HG03064 (cell line): ENCODE data around the gene CUL5.
"Not testable (repeated sequence)": the region's sequence is repeated elsewhere in the genome, so short reads cannot be mapped to it uniquely, and the experiment has no call there.

Experiments
- ATAC-seq: cut with Tn5 transposase; IDR thresholded peaks from one replicate; pipeline ENCODE4 v1.9.1; 2021; ENCODE audit warnings: low read depth; ENCODE audit not compliant: unreplicated experiment

The CUL5 gene

DNA sequence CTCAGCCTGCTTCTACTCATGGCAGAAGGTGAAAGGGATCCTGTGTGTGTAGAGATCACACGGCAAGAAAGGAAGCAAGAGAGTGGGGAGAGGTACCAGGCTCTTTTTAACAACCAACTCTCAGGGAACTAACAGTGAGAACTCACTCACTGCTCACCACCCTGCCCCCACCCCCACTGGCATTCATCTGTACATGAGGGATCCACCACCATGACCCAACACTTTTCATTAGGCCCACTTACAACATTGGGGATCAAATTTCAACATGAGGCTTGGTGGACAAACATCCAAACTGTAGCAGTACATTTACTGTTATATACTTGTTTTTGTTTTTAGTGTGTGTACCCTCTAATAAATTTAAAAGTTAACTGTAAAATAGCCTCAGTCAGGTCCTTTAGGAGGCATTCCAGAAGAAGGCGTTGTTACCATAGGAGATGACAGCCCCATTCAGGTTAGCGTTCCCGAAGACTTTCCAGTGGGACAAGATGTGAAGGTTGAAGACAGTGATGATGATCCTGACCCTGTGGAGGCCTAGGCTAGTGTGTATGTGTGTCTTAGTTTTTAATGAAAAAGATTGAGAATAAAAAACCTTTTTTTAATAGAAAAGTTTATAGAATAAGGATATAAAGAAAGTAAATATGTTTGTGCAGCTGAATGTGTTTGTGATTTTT, 11.3 kb downstream of the CUL5 start:
- no peak for ATAC-seq

DNA sequence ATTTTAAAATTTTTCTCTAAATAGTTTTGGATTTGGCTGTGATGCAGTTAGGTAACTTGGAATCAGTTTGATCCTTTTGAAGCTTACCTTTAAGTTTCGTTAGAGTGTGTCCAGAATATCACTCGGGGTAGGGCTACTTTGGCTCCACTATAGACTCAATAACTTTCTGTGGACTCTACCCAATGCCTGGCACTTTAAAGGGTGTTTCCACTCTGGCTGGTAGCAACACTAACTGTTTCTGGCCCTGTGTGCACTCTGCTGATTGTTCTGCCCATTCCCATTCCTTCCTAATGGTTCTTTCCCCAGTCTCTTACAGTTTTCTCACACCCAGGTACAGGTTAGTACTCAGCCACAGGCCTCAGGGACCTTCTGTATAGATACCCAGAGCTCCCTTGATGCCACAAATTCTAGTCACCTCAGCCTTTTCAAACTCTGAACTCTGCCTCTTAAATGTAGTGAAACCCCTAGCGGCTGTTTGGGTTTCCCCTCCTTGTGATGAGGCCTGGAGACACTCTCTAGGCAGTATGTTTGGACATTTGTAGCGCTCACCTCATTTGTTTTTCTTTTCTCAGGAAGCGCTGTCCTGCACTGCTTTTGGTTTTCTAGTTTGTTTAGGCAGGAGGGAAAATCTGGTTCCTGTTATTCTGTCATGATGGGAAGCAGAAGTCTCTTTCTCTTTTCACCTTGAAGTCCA, 16.8 kb downstream of the CUL5 start:
- peak; percentile 87 for ATAC-seq

DNA sequence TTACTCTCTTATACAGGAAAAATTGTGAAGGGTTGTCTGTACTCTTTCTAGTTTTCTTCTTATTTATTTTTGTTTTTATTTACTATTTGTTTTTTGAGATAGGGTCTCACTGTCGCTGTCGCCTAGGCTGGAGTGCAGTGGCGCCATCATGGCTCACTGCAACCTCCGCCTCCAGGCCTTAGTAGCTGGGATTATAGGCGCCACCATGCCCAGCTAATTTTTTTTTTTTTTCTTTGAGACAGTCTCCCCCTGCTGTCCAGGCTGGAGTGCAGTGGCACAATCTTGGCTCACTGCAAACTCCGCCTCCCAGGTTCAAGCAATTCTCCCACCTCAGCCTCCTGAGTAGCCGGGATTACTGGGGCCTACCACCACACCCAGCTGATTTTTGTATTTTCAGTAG, 18.4 kb downstream of the CUL5 start:
- ATAC-seq = no peak

DNA sequence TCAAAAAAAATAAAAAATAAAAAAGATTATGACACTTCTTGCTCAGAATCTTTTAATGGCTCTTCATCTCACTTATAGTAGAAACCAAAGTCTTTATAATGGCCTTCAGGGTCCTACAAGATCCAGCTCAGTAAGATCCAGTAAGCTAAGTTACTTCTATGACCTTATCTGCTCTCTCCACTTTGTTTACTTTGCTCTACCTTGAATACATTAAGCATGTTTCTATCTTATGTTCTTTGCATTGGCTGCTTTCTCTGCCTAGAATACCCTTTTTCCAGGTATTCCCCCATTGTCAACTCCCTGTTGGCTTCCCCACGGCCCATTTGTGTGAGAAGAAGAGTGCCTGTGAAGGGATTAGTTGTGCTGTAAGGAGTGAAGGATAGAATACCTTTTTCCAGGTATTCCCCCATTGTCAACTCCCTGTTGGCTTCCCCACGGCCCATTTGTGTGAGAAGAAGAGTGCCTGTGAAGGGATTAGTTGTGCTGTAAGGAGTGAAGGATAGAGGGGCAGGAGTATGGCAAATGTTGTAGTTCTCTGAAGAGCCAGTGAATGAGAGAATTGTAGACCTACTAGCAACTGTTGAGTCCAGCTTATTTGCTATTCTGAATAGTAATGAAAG, 20.2 kb downstream of the CUL5 start:
- not testable (repeated sequence) for ATAC-seq

DNA sequence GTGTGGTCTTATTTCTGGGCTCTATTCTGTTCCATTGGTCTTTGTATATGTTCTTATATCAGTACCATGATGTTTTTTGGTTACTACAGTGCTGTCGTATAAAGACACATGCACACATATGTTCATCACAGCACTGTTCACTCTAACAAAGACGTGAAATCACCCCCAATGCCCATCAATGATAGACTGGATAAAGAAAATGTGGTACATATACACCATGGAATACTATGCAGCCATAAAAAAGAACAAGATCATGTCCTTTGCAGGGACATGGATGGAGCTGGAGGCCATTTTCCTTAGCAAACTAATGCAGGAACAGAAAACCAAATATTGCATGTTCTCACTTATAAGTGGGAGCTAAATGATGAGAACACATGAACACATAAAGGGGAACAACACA, 22.9 kb downstream of the CUL5 start:
- not testable (repeated sequence) for ATAC-seq

DNA sequence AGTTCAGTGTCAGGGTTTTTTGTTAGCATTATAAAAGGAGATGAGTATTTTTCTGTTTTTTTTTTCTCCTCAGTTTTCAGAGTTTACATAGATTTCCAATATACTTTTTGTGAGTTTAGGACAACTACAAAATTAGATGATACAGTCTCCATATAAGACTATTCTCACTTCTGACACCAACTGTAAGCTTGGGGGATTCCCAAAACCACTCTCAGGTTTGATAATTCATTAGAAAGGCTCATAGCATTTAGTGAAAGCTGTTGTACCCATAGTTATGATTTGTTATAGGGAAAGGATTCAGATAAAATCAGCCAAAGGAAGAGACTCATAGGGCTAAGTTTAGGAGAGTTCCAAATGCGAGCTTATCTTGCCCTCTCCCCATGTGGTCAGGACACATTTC, 24.1 kb downstream of the CUL5 start:
- ATAC-seq = no peak

DNA sequence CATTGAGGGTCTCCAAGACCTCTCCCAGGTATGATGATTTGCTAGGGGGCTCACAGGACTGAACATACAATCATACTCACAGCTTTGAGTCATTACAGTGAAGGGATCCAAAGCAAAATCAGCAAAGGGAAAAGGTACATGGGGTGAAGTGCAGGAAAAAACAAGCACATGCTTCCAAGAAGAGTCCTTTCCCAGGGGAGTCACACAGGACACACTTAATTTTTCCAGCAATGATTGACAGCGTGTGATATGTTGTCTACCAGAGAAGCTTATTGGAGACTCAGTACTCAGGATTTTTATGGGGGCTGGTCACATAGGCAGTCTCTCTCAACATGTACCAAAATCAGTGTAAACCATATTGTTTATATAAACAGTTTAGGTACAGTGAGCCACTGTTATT, 25.3 kb downstream of the CUL5 start:
- ATAC-seq = no peak

DNA sequence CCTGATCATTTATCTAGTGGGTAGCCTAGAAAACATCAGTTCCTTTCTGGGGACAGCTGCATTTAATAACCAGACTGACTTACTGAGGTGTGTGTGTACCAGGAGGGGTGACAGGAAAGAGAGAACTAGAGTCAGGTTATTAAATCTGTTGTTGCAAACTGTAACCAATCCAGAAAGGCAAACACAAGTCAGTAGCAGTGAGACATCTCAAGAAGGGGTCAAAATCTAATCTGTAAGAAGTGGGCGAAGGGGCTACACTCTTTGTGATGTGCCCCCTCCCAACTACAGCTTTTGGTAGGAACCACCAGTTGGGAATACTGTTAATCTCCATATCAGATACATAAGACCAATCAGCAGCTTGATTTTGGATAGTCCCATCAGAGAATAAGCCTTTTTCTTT, 26.3 kb downstream of the CUL5 start:
- no peak for ATAC-seq

DNA sequence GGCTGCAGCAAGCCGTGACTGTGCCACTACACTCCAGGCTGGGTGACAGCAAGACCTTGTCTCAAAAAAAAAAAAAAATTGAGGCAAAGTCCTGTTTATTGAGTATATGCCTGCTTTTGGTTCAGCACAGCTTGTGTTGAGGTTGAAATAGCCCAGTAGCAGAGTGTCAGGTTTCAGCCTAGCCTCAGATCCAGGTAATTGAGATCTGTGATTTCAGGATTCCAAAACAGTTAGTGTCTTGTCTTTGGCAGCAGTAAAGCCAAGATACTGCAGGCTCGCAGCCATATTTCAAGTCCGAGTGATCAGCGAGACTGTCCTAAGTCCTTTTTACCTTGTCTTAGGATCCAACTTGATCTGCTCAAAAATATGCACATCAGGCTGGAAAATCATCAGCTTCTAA, 27.0 kb downstream of the CUL5 start:
- no peak for ATAC-seq

DNA sequence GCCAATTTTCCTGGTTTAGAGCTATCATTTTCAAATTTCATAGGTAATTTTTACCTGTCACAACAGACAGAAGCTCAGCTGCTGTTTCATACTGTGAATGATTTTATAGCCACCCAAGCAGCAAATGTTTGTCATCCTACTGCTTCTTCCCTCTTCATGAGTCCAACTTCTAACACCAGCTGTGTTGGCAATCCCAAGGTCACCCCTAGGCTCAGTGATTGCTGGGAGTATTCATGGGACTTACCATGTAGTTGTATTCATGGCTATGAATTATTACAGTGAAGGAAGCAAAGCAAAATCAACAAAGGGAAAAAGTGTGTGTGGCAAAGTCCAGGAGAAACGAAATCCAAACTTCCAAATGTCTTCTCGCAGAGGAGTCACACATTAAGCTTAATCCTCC, 28.5 kb downstream of the CUL5 start:
- no peak for ATAC-seq

DNA sequence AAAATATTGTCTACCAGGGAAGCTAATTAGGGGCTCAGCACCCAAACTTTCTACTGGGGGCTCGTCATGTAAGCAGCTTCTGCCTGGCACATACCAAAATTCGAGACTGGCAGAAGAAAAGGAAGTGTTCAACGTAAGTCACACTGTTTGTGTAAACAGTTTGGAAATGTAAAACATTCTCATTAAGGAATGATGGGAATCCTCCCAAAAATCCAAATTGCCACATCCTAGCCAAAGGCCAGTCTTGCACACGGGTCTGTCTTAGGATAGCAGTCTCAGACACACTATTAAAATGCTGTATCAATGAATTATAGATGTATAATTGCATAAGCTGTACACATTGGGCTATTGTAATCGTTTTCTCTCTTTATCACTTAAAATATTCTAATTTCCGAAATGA, 28.9 kb downstream of the CUL5 start:
- ATAC-seq = no peak

DNA sequence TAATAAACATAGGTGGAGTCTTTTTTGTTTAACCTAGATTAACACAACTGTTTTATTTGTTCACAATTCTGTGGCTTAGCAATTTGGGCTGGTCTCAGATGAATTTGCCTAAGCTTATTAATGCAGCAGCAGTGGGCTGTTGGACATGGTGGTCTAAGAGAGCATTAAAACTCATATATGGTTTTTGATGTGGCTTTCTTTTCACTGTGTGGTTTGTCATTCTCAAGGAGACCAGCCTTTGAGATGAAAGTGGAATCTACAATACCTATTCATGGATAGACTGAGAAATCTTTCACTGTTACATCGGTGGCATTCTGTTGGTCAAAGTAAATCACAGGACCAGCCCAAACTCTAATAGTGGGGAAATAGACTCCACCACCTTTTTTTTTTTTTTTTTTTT, 39.6 kb downstream of the CUL5 start:
- no peak for ATAC-seq

DNA sequence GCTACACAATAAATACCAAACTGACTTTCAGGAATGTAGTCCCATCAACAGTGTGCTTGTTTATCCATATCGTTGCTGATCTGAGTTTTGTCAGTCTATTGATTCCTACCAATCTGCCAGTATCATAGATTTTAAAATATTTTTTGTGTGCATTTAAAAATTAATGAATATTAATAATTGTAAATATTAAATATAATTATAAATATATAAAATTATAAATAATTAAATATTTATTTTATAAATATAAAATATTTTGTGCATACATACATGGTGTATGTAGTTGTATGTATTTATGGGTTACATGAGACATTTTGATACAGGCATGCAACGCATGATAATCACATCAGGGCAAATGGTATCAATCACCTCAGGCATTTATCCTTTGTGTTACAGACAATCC, 53.6 kb downstream of the CUL5 start:
- no peak for ATAC-seq

DNA sequence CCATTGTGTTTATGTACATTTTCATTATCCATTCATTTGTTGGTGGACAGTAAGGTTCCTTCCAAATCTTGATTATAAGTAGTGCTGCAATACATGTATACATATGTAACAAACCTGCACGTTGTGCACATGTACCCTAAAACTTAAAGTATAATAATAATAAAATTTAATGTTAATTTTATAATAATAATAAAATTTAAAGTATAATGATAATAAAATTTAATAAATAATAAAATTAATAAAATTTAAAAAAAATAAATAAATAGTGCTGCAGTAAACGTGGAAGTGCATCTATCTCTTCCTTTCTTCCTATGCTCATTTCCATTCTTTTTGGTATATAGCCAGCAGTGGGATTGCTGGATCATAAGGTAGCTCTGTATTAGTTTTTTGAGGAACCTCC, 54.7 kb downstream of the CUL5 start:
- no peak for ATAC-seq

DNA sequence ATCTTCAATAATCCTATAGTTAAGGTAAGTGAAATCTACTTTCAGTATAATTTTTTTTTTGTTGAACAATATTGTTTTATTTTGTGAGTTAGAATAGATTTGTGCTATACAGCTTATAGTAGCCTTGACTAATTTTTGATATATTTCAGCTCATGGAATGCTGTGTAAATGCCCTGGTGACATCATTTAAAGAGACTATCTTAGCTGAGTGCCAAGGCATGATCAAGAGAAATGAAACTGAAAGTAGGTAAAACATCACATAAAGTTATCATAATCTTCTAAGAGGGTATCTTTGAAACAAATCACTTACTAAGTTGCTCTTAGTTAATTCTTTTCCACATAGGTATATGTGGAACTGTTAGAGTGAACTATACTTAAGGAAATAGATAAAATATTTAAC, 61.2 kb downstream of the CUL5 start:
- ATAC-seq = no peak

DNA sequence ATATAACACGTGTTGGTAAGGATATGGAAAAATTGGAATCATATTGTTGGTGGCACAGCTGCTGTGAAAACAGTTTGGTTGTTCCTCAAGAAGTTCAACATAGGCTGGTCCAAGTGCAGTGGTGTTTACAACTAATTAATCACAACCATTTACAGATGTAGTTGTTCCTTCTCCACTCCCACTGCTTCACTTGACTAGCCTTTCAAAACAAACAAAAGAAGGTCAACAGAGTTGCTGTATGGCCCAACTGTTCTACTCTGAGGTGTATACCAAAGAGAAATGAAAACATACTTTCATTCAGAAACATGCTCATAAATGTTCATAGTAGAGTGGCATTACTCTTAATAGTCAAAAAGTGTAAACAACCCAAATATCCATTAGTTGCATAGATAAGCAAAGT, 76.1 kb downstream of the CUL5 start:
- no peak for ATAC-seq

DNA sequence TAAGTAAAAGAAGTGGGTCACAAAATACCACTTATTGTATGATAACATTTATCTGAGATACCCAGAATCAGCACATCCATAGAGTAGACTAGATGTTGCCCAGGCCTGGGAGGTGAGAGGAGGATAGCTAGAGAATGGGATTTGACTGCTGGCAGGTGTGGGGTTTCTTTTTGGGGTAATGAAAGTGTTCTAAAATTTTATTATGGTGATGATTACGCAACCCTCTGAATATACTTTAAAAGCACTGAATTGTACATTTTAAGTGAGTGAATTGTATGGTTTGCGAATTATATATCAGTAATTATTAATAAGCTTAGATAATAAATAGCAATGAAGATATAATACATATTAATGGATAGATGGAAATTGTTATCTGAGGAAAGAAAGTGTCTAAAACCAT, 77.0 kb downstream of the CUL5 start:
- no peak for ATAC-seq

DNA sequence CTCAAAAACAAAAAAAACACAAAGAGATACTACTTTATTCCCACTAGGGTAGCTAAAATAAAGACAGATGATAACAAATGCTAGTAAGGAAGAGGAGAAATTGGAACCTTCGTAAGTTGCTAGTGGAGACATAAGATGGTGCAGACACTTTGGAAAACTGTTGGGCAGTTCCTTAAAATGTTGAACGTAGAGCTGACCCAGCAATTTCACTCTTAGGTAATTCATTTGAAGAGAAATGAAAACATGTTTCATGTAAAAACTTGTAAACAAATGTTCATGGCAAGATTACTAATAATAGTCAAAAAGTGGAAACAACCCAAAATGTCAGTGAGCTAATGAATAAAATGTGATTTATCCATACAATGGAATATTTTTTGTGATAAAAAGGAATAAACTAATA, 83.4 kb downstream of the CUL5 start:
- ATAC-seq = no peak

DNA sequence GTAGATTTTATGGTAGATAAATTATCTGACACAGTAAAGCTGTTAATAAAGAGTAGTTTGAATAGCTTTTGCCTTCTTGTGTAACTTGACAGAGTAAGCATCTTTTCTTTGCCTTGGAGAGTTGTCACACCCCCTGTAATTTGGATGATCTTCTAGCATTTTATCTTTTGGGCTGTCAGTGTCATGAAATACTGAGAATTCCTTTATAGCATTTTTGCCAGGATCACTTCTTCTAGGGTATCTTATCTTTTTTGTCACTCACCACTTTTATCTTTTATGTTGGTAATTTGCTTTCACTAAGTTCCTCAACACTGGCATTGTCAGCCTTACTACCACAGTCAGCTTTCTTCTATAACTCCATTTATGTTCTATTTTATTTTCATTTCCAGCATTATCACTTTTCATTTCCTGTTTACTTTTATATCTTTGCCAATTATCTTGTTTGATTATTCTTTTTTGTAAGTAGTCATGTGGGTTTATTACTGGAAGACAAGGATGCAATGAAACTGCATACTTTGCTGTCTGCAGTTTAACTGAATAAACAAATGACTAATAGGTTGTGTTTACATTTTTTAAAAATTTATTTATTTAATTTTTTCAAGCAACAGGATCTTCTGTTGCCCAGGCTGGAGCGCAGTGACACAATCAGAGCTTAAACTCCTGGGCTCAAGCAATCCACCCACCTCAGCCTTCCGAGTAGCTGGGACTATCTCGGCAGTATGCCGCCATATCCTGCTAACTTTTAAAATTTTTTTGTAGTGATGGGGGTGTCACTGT, 84.6 kb downstream of the CUL5 start:
- no peak for ATAC-seq

DNA sequence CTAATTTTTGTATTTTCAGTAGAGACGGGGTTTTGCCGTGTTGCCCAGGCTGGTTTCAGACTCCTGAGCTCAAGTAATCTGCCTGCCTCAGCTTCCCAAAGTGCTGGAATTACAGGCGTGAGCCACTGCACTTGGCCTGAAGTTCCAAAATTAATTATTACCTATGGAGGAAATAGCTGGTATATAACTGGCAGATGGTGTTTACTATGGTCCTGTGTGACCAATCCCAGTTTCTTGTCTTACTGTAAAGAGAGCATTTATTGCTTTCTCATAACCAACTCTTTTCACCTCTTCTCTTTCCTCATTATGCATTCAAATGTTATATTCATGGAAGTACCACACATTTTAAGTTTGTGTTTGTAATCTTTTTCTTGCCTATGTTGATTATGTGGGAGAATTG, 88.5 kb downstream of the CUL5 start:
- no peak for ATAC-seq

DNA sequence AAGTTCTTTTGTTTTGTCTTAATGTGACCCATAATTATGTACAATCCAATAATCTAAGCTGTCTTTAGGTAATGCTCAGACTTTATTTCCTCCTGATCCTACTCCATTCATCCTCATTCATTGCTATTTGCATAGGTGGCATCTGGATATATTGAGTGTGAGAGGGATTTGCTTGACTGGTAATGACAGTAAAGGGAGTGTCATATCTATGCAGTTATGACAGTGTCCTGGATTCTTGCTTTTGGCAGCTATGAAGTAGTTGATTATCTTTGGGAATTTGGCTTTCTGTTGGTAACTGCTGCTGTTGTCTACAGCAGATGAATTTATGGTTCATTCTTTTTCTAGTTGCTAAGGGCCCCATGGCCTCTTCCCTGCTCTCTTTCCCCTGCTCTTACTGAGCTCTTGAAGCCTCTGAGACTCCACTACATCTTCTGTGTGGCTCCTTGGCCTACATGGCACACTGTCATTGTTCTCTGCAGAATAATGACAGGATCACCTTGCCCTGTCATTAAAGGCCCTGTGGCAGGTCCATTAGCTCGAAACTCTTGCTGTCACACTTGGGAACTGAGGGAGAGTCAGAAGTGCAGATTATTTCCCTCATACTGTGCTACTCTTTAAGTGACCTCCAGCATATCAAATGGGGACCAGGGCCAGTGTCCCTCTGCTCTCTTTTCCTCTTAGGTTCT, 92.5 kb downstream of the CUL5 start:
- ATAC-seq = no peak
